MCF 10A (cell line): Measurements from ENCODE around the gene POLE. TPM values are rescaled to one million over a fixed set of nuclear protein-coding genes. Genes with fewer than 3 reads are reported as not detected.

Source experiments
- BruUV-seq: library from RNA; stranded (reverse); fragments of 400-500 nt; replicated peaks from 2 replicates; lab custom pipeline; 2021; lab: Mats Ljungman, UMichigan
- CTCF ChIA-PET: fragments of 300-600 bp; sonication (Branson Sonifier 250); formaldehyde crosslinking; extraction: SDS; loops from one replicate; lab custom pipeline; 2021; ENCODE audit warnings: antibody characterized with exemption, inconsistent platforms; lab: Yijun Ruan, JAX
- POLR2A ChIA-PET: fragments of 300-600, 350-650 bp; sonication (Branson Sonifier 250); formaldehyde crosslinking; extraction: SDS; loops from one replicate; lab custom pipeline; 2020; ENCODE audit warnings: antibody characterized with exemption, inconsistent platforms; lab: Yijun Ruan, JAX
- DNase-seq: peaks from one replicate; pipeline ENCODE4 v3.0.0-alpha.2; 2018; ENCODE audit not compliant: unreplicated experiment
- H3K27ac Mint-ChIP-seq: one replicate; pipeline ENCODE4 v1.8.0; 2022; ENCODE audit warnings: mild to moderate bottlenecking, low read depth, mixed read lengths; ENCODE audit not compliant: unreplicated experiment
- H3K27me3 Mint-ChIP-seq: one replicate; pipeline ENCODE4 v1.8.0; 2022; ENCODE audit warnings: mixed read lengths; ENCODE audit not compliant: insufficient read depth, unreplicated experiment
- H3K36me3 Mint-ChIP-seq: one replicate; pipeline ENCODE4 v1.8.0; 2022; ENCODE audit warnings: mild to moderate bottlenecking, moderate library complexity, mixed read lengths; ENCODE audit not compliant: insufficient read depth, unreplicated experiment
- H3K4me1 Mint-ChIP-seq: one replicate; pipeline ENCODE4 v1.8.0; 2022; ENCODE audit warnings: mixed read lengths; ENCODE audit not compliant: insufficient read depth, unreplicated experiment
- H3K4me3 Mint-ChIP-seq: one replicate; pipeline ENCODE4 v1.8.0; 2022; ENCODE audit warnings: mild to moderate bottlenecking, moderate library complexity, mixed read lengths; ENCODE audit not compliant: unreplicated experiment
- H3K9me3 Mint-ChIP-seq: one replicate; pipeline ENCODE4 v1.8.0; 2022; ENCODE audit warnings: mixed read lengths; ENCODE audit not compliant: unreplicated experiment
- intact Hi-C: fragments of 100-400 bp; cut with micrococcal nuclease; formaldehyde crosslinking; loops from 2 replicates; pipeline ENCODE4 v1.14.1; 2022
- total RNA-seq: library from RNA; stranded (reverse); gene quantifications from 2 replicates; pipeline ENCODE4 v1.2.3, GENCODE V29; 2022
- TF ChIP-seq, protein P1 (sequence below): fragments of 200-600 bp; IDR thresholded peaks from one replicate; pipeline ENCODE4 v1.8.0; 2022; ENCODE audit warnings: antibody characterized with exemption, mild to moderate bottlenecking; ENCODE audit not compliant: unreplicated experiment

POLE gene
- total RNA-seq, 1 experiment from 2014 or later: 36.3 TPM

DNA sequence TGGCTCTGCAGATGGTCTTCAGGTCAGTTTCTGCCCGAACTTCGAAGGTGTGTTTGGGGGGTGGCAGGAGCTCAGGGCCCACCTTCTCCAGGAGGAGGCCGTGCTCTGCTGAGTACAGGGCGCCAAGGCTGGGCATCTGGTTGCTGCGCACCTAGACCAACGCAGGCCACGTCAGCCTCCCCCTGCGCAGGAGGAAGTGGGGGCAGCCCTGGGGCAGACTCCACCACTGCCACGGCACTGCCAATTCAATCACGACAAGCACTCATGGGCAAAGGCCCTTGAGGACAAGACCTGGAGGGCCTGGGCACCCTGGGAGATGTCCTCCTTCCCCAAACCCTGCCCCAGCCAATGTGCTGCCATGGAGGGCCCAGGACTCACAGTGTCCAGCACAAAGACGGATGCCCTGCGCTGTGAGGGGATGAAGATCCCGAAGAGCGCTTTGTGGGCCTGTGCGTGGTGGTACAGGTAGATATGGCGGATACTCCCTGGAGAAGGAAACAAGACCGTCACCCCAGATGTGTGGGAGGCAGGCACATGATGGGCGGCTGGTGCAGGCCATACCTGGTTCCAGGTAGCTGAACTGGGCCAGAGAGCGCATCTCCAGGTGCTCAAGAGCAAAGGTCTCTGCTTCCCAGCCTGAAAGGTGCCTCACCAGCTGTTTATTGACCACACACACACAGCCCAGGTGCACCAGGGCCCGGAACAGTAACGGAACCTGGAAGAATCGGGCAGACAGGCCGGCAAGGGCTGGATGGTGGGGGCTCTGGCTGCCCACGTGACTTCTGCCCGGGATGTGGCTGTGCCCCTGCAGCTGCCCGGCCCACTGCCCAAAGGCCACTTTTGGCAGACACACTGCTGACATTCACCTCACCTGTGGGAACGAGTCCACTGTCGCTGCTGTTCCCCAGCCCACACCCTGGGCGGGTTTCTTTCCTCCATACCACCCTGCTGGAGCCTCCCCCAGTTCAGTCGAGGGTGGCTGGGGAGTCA lies 44.0 kb downstream of the POLE start:
- no peak for DNase-seq
- no peak overlapping the region for H3K4me3 Mint-ChIP-seq
- H3K27ac Mint-ChIP-seq: no peak overlapping the region
- TF ChIP-seq, protein P1, sequence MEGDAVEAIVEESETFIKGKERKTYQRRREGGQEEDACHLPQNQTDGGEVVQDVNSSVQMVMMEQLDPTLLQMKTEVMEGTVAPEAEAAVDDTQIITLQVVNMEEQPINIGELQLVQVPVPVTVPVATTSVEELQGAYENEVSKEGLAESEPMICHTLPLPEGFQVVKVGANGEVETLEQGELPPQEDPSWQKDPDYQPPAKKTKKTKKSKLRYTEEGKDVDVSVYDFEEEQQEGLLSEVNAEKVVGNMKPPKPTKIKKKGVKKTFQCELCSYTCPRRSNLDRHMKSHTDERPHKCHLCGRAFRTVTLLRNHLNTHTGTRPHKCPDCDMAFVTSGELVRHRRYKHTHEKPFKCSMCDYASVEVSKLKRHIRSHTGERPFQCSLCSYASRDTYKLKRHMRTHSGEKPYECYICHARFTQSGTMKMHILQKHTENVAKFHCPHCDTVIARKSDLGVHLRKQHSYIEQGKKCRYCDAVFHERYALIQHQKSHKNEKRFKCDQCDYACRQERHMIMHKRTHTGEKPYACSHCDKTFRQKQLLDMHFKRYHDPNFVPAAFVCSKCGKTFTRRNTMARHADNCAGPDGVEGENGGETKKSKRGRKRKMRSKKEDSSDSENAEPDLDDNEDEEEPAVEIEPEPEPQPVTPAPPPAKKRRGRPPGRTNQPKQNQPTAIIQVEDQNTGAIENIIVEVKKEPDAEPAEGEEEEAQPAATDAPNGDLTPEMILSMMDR: no peak
- POLR2A ChIA-PET: interaction anchor here (0.7 to 0.8 kb wide), 2 partner anchors 13 to 220 kb away, joined by 3 to 4 read pairs; no protein-coding TSS in a partner anchor
- intact Hi-C loops: no loop called here
- BruUV-seq: no TSS peak
- CTCF ChIA-PET: no interaction called here
- H3K9me3 Mint-ChIP-seq: no peaks in the 10 kb centered on the region
- H3K27me3 Mint-ChIP-seq: no peaks in the 10 kb centered on the region
- peaks cover 21% of the 10 kb centered on the region for H3K36me3 Mint-ChIP-seq
- H3K4me1 Mint-ChIP-seq: no peaks in the 10 kb centered on the region

- H3K4me1 Mint-ChIP-seq: no peaks in the 10 kb centered on the region
- POLR2A ChIA-PET: no interaction called here
- no peak overlapping the region for H3K27ac Mint-ChIP-seq
- CTCF ChIA-PET: no interaction called here
- H3K36me3 Mint-ChIP-seq: peaks cover 14% of the 10 kb centered on the region
- intact Hi-C loops: no loop called here
- no peaks in the 10 kb centered on the region for H3K9me3 Mint-ChIP-seq
- H3K27me3 Mint-ChIP-seq: no peaks in the 10 kb centered on the region
- BruUV-seq: TSS peak; percentile 13
- no peak overlapping the region for H3K4me3 Mint-ChIP-seq
- TF ChIP-seq, protein P1: no peak
- no peak for DNase-seq
Measured at GRCh38 chr12:132641811-132642650, 45.1 kb downstream of the POLE start.

DNA sequence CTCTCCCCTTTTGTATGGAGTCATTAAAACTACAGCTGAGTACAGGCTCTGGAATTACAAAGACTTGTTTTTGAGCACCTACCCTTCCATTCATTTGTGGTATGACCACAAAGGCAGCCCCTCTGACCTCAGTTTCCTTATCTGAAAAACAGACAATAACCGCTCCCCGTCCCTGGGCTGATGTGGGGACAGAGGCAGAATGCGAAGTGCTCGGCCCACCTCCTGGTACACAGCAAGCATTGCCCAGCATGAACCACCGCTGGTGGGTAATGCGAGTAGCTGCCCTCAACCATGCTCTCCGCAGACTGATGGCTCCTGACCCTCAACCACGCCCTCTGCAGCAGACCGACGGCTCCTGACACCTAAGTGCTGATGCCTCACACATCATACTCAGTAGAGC lies 46.2 kb downstream of the POLE start:
- DNase-seq: no peak
- Mint-ChIP-seq H3K27ac (no peak overlapping the region), H3K4me1 (no peaks in the 10 kb centered on the region), H3K4me3 (no peak overlapping the region), H3K9me3 (no peaks in the 10 kb centered on the region), H3K36me3 (peaks cover 15% of the 10 kb centered on the region), H3K27me3 (no peaks in the 10 kb centered on the region)
- POLR2A ChIA-PET: no interaction called here
- intact Hi-C loops: no loop called here
- CTCF ChIA-PET: interaction anchor here (0.6 kb wide), 1 partner anchor 149 kb away, joined by 7 read pairs; no protein-coding TSS in a partner anchor
- no TSS peak for BruUV-seq
- TF ChIP-seq, protein P1: no peak
